ENCODE measurements around the gene NR4A3.
A peak's percentile ranks its signal among the peaks of the same experiment; 100 is the strongest.

NR4A3 gene

GRCh38 chr9:99894826-99895225, 73.1 kb downstream of the NR4A3 start:
- no peak for TF ChIP-seq CTCF (IDR thresholded peaks at IDR 0.05; ENCODE audit: low read depth, low read length, missing control alignments)
- in situ Hi-C loops (cut with HindIII; ENCODE audit: low sequenced_read_pairs) = no loop called here
- H3K4me3 ChIP-seq (ENCODE audit: low read depth, low read length) = no peak overlapping the region
- no peak for DNase-seq (ENCODE audit: low read depth)

GRCh38 chr9:99895510-99895909, 73.8 kb downstream of the NR4A3 start:
- no peak for DNase-seq (ENCODE audit: low read depth)
- no peak overlapping the region for H3K4me3 ChIP-seq (ENCODE audit: low read depth, low read length)
- in situ Hi-C loops (cut with HindIII; ENCODE audit: low sequenced_read_pairs) = no loop called here
- TF ChIP-seq CTCF (IDR thresholded peaks at IDR 0.05; ENCODE audit: low read depth, low read length, missing control alignments) = no peak

- TF ChIP-seq CTCF (IDR thresholded peaks at IDR 0.05; ENCODE audit: low read depth, low read length, missing control alignments) = no peak
- no peak overlapping the region for H3K4me3 ChIP-seq (ENCODE audit: low read depth, low read length)
- in situ Hi-C loops (cut with HindIII; ENCODE audit: low sequenced_read_pairs) = no loop called here
- DNase-seq (ENCODE audit: low read depth) = no peak
Observed at GRCh38 chr9:99896119-99896518, 74.4 kb downstream of the NR4A3 start.

- no peak for DNase-seq (ENCODE audit: low read depth)
- no peak overlapping the region for H3K4me3 ChIP-seq (ENCODE audit: low read depth, low read length)
- TF ChIP-seq CTCF (IDR thresholded peaks at IDR 0.05; ENCODE audit: low read depth, low read length, missing control alignments) = no peak
- in situ Hi-C loops (cut with HindIII; ENCODE audit: low sequenced_read_pairs) = no loop called here
Observed at GRCh38 chr9:99903393-99903792, 81.7 kb downstream of the NR4A3 start.

GRCh38 chr9:99905833-99906402, 84.2 kb downstream of the NR4A3 start:
- in situ Hi-C loops (cut with HindIII; ENCODE audit: low sequenced_read_pairs) = no loop called here
- TF ChIP-seq CTCF (IDR thresholded peaks at IDR 0.05; ENCODE audit: low read depth, low read length, missing control alignments) = no peak
- DNase-seq (ENCODE audit: low read depth) = no peak
- peak overlapping the region; percentile 72 for H3K4me3 ChIP-seq (ENCODE audit: low read depth, low read length)

GRCh38 chr9:99906403-99907207, 84.9 kb downstream of the NR4A3 start, which contains the start of gene STX17:
STX17 (plus strand) TSS chr9:99906654; CDS start chr9:99915240, 8,586 bp downstream.
- peak; percentile 37 for DNase-seq (ENCODE audit: low read depth)
- in situ Hi-C loops (cut with HindIII; ENCODE audit: low sequenced_read_pairs) = no loop called here
- H3K4me3 ChIP-seq (ENCODE audit: low read depth, low read length) = peak within 1 kb of the TSS; percentile 72
- no peak for TF ChIP-seq CTCF (IDR thresholded peaks at IDR 0.05; ENCODE audit: low read depth, low read length, missing control alignments)
